DND-41 (cell line): ENCODE results near the gene GIMD1.

Source experiments
- ATAC-seq: fragments of 200-7000 bp; cut with Tn5 transposase; 3 replicates; pipeline ENCODE4 v1.9.1; 2021; ENCODE audit warnings: low read depth; ENCODE audit not compliant: insufficient read depth
- DNase-seq: peaks from one replicate; pipeline ENCODE4 v3.0.0-alpha.2; 2020
- H2AFZ ChIP-seq: 2 replicates; pipeline ENCODE4 v1.6.0; 2012; ENCODE audit warnings: low read depth, low read length
- H3K27ac ChIP-seq: 2 replicates; pipeline ENCODE4 v1.5.1; 2012; ENCODE audit warnings: low read length, inconsistent platforms
- H3K27me3 ChIP-seq: fragments of 200-600 bp; sonication (generic); 2 replicates; pipeline ENCODE4 v1.6.0; 2012; ENCODE audit warnings: low read length, mild to moderate bottlenecking, inconsistent platforms; ENCODE audit not compliant: insufficient read depth, poor library complexity
- H3K36me3 ChIP-seq: 2 replicates; pipeline ENCODE4 v1.5.1; 2012; ENCODE audit warnings: low read length, inconsistent platforms; ENCODE audit not compliant: insufficient read depth
- H3K4me1 ChIP-seq: 2 replicates; pipeline ENCODE4 v1.5.1; 2012; ENCODE audit warnings: mild to moderate bottlenecking, low read length; ENCODE audit not compliant: insufficient read depth
- H3K4me2 ChIP-seq: 2 replicates; pipeline ENCODE4 v1.6.0; 2012; ENCODE audit warnings: mild to moderate bottlenecking, moderate library complexity, low read length, inconsistent platforms; ENCODE audit not compliant: insufficient read depth
- H3K4me3 ChIP-seq, 2 experiments: fragments of 200-600 bp in 1 of 2; shearing (Covaris generic) in 1 of 2; 2 replicates each; pipeline ENCODE4 v1.5.1; 2012 to 2016; ENCODE audit warnings: inconsistent platforms in 2 of 2, low read length in 2 of 2, mild to moderate bottlenecking in 2 of 2, low read depth in 1 of 2, moderate library complexity in 1 of 2
- H3K79me2 ChIP-seq: 2 replicates; pipeline ENCODE4 v1.6.0; 2012; ENCODE audit warnings: low read length, inconsistent platforms; ENCODE audit not compliant: insufficient read depth
- H3K9ac ChIP-seq: 2 replicates; pipeline ENCODE4 v1.6.0; 2012; ENCODE audit warnings: low read depth, mild to moderate bottlenecking, inconsistent platforms, low read length, moderate library complexity
- H3K9me3 ChIP-seq: 2 replicates; pipeline ENCODE4 v1.5.1; 2012; ENCODE audit warnings: low read length, moderate library complexity, mild to moderate bottlenecking, inconsistent platforms; ENCODE audit not compliant: insufficient read depth, severe bottlenecking
- H4K20me1 ChIP-seq: 2 replicates; pipeline ENCODE4 v1.6.0; 2012; ENCODE audit warnings: low read length; ENCODE audit not compliant: insufficient read depth
- CTCF ChIP-seq: IDR thresholded peaks from 2 replicates; pipeline ENCODE4 v1.5.1; 2012; ENCODE audit warnings: borderline replicate concordance, low read length, moderate library complexity, mild to moderate bottlenecking; ENCODE audit not compliant: poor library complexity, severe bottlenecking; ENCODE audit errors: extremely low read depth
- EZH2 ChIP-seq: IDR thresholded peaks from 3 replicates; pipeline ENCODE4 v1.6.1; 2012; ENCODE audit warnings: borderline replicate concordance, low read depth, mild to moderate bottlenecking, moderate library complexity, low read length, inconsistent platforms; ENCODE audit not compliant: severe bottlenecking

GIMD1 gene

GRCh38 chr4:106384878-106385277, 16.3 kb upstream of the GIMD1 start:
- peaks cover 13% of the 10 kb centered on the region for H3K9me3 ChIP-seq
- no peaks in the 10 kb centered on the region for H3K4me1 ChIP-seq
- H3K79me2 ChIP-seq: no peaks in the 10 kb centered on the region
- H2AFZ ChIP-seq: no peak overlapping the region
- H3K4me2 ChIP-seq: no peak overlapping the region
- no peak for TF ChIP-seq CTCF
- TF ChIP-seq EZH2: no peak
- H3K27ac ChIP-seq: no peak overlapping the region
- no peaks in the 10 kb centered on the region for H4K20me1 ChIP-seq
- H3K36me3 ChIP-seq: no peaks in the 10 kb centered on the region
- no peak overlapping the region for H3K9ac ChIP-seq
- no peaks in the 10 kb centered on the region for H3K27me3 ChIP-seq
- no peak for ATAC-seq
- no peak for DNase-seq
- H3K4me3 ChIP-seq: no peak overlapping the region

GRCh38 chr4:106380179-106380578, 11.6 kb upstream of the GIMD1 start:
- ATAC-seq (no peak), DNase-seq (no peak)
- H4K20me1 ChIP-seq: no peaks in the 10 kb centered on the region
- TF ChIP-seq EZH2: no peak
- TF ChIP-seq CTCF: no peak
- no peak overlapping the region for H3K9ac ChIP-seq
- H3K27me3 ChIP-seq: no peaks in the 10 kb centered on the region
- no peaks in the 10 kb centered on the region for H3K79me2 ChIP-seq
- H3K9me3 ChIP-seq: peaks cover 5% of the 10 kb centered on the region
- no peaks in the 10 kb centered on the region for H3K4me1 ChIP-seq
- H3K27ac ChIP-seq: no peak overlapping the region
- no peak overlapping the region for H3K4me3 ChIP-seq
- H2AFZ ChIP-seq: no peak overlapping the region
- H3K4me2 ChIP-seq: no peak overlapping the region
- H3K36me3 ChIP-seq: no peaks in the 10 kb centered on the region

- Histone ChIP-seq H3K27me3 (peaks cover 6% of the 10 kb centered on the region), H3K9ac (no peak overlapping the region), H2AFZ (no peak overlapping the region), H3K4me1 (no peaks in the 10 kb centered on the region), H4K20me1 (no peaks in the 10 kb centered on the region), H3K79me2 (no peaks in the 10 kb centered on the region), H3K27ac (no peak overlapping the region), H3K9me3 (no peaks in the 10 kb centered on the region), H3K4me2 (no peak overlapping the region), H3K4me3 (no peak overlapping the region), H3K36me3 (no peaks in the 10 kb centered on the region)
- TF ChIP-seq EZH2: no peak
- no peak for TF ChIP-seq CTCF
- no peak for DNase-seq
- no peak for ATAC-seq
Observed at GRCh38 chr4:106373026-106373425, 4.4 kb upstream of the GIMD1 start.

GRCh38 chr4:106371161-106371560, 2.6 kb upstream of the GIMD1 start:
- Histone ChIP-seq H3K27me3 (peaks cover 10% of the 10 kb centered on the region), H3K79me2 (no peaks in the 10 kb centered on the region), H4K20me1 (no peaks in the 10 kb centered on the region), H3K4me1 (no peaks in the 10 kb centered on the region), H2AFZ (no peak overlapping the region), H3K9ac (no peak overlapping the region), H3K27ac (no peak overlapping the region), H3K4me3 (no peak overlapping the region), H3K4me2 (no peak overlapping the region), H3K9me3 (no peaks in the 10 kb centered on the region), H3K36me3 (no peaks in the 10 kb centered on the region)
- no peak for ATAC-seq
- TF ChIP-seq EZH2 (no peak), CTCF (no peak)
- no peak for DNase-seq
